MM.1S (cell line): ENCODE data around the gene KCNH4.

ENCODE experiments used
- CTCF ChIP-seq: fragments of 300-600 bp; sonication (generic); IDR thresholded peaks from 2 replicates; pipeline ENCODE4 v1.5.1; 2016; ENCODE audit warnings: antibody characterized with exemption, low read length, mixed read lengths
- EZH2 ChIP-seq: fragments of 300-600 bp; sonication (generic); optimal IDR thresholded peaks from 2 replicates; pipeline ENCODE3; 2017; ENCODE audit warnings: low read depth, mild to moderate bottlenecking, antibody characterized with exemption, low read length, mixed read lengths

GRCh38 chr17:42131981-42132432 is 48.9 kb downstream of the KCNH4 start:
- TF ChIP-seq CTCF: no peak
- no peak for TF ChIP-seq EZH2
